ENCODE data around the gene MAFG. TPM values are rescaled to one million over a fixed set of nuclear protein-coding genes. Genes with fewer than 3 reads are reported as not detected.

MAFG gene
- polyA plus RNA-seq, 1 donor (not counting 4 experiments of a cell fraction or from before 2014, with no cell fraction given) = 8.3 TPM

- no peaks in the 10 kb centered on the region for H3K9me3 ChIP-seq (ENCODE audit: control insufficient read depth, low read depth, low read length)
- no peaks in the 10 kb centered on the region for H3K27me3 ChIP-seq (ENCODE audit: control insufficient read depth, extremely low read depth, insufficient read depth, low read length)
- H3K79me2 ChIP-seq (ENCODE audit: control insufficient read depth, insufficient read depth, low read length) = no peaks in the 10 kb centered on the region
- peaks cover 14% of the 10 kb centered on the region for H4K20me1 ChIP-seq (ENCODE audit: control insufficient read depth, extremely low read depth, insufficient read depth, low read length)
- H2AFZ ChIP-seq (ENCODE audit: control insufficient read depth, low read length) = no peak overlapping the region
- no peak overlapping the region for H3K9ac ChIP-seq (ENCODE audit: control insufficient read depth, extremely low read depth, insufficient read depth, low read length)
- no peak overlapping the region for H3K4me3 ChIP-seq (ENCODE audit: control insufficient read depth in 2 of 3, extremely low read depth in 1 of 3, insufficient read depth in 2 of 3, low read depth in 1 of 3, low read length in 3 of 3)
- FAIRE-seq = no peak
- H3K9me1 ChIP-seq (ENCODE audit: control insufficient read depth, extremely low read depth, insufficient read depth, low read length) = no peaks in the 10 kb centered on the region
- dilution Hi-C loops (cut with MboI; ENCODE audit: extremely low pct_ligation_motif_present, low sequenced_read_pairs) = no loop called here
- TF ChIP-seq EZH2 (IDR thresholded peaks at IDR 0.05; ENCODE audit: low read length) = no peak
- TF ChIP-seq, protein P1, sequence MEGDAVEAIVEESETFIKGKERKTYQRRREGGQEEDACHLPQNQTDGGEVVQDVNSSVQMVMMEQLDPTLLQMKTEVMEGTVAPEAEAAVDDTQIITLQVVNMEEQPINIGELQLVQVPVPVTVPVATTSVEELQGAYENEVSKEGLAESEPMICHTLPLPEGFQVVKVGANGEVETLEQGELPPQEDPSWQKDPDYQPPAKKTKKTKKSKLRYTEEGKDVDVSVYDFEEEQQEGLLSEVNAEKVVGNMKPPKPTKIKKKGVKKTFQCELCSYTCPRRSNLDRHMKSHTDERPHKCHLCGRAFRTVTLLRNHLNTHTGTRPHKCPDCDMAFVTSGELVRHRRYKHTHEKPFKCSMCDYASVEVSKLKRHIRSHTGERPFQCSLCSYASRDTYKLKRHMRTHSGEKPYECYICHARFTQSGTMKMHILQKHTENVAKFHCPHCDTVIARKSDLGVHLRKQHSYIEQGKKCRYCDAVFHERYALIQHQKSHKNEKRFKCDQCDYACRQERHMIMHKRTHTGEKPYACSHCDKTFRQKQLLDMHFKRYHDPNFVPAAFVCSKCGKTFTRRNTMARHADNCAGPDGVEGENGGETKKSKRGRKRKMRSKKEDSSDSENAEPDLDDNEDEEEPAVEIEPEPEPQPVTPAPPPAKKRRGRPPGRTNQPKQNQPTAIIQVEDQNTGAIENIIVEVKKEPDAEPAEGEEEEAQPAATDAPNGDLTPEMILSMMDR (optimal IDR thresholded peaks at IDR 0.05 in 1 of 3, IDR thresholded peaks at IDR 0.05 in 1 of 3, conservative IDR thresholded peaks at IDR 0.05 in 1 of 3; ENCODE audit: extremely low read depth in 1 of 3, insufficient read depth in 2 of 3, low read length in 3 of 3) = no peak
- H3K4me1 ChIP-seq (ENCODE audit: control insufficient read depth, extremely low read depth, insufficient read depth, low read length) = peaks cover 35% of the 10 kb centered on the region
- no peak overlapping the region for H3K27ac ChIP-seq (ENCODE audit: control insufficient read depth, insufficient read depth, low read length)
- H3K4me2 ChIP-seq (ENCODE audit: control insufficient read depth, extremely low read depth, insufficient read depth, low read depth, low read length) = no peak overlapping the region
- peaks cover 17 to 35% of the 10 kb centered on the region in 2 experiments for H3K36me3 ChIP-seq (ENCODE audit: control insufficient read depth in 2 of 2, extremely low read depth in 1 of 2, insufficient read depth in 2 of 2, low read length in 2 of 2)
- DNase-seq (ENCODE audit: low read depth, low spot score) = no peak
Measured at GRCh38 chr17:81900181-81900820, 27.2 kb downstream of the MAFG start.

DNA sequence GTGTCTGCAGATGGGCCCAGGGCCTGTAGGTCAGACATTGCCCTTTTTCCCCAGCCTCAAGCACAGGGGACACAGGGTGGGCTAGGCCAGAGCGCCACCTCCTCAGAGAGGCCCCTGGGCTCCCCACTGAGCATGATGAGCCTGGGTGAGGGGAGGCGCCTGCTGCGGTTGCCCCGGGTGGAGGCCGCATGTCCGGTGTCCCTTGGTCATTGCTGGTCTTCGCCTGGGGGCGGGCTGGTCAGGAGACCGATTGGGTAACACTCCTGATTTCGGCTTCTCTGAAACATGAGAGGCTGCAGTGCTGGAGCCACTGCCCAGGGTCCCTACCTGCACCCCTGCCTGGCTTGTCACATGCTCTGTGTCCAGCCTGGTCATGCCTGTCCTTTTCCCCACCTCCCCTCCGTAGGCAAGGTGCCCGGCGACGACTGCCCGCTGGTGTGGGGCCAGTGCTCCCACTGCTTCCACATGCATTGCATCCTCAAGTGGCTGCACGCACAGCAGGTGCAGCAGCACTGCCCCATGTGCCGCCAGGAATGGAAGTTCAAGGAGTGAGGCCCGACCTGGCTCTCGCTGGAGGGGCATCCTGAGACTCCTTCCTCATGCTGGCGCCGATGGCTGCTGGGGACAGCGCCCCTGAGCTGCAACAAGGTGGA is 27.9 kb downstream of the MAFG start:
- Histone ChIP-seq H3K79me2 (ENCODE audit: control insufficient read depth, insufficient read depth, low read length) (no peaks in the 10 kb centered on the region), H3K36me3 (ENCODE audit: control insufficient read depth in 2 of 2, extremely low read depth in 1 of 2, insufficient read depth in 2 of 2, low read length in 2 of 2) (peaks cover 17 to 36% of the 10 kb centered on the region in 2 experiments), H2AFZ (ENCODE audit: control insufficient read depth, low read length) (no peak overlapping the region), H3K9me3 (ENCODE audit: control insufficient read depth, low read depth, low read length) (no peaks in the 10 kb centered on the region), H3K27me3 (ENCODE audit: control insufficient read depth, extremely low read depth, insufficient read depth, low read length) (no peaks in the 10 kb centered on the region), H3K9me1 (ENCODE audit: control insufficient read depth, extremely low read depth, insufficient read depth, low read length) (no peaks in the 10 kb centered on the region), H3K4me1 (ENCODE audit: control insufficient read depth, extremely low read depth, insufficient read depth, low read length) (peaks cover 35% of the 10 kb centered on the region), H3K4me2 (ENCODE audit: control insufficient read depth, extremely low read depth, insufficient read depth, low read depth, low read length) (no peak overlapping the region), H3K27ac (ENCODE audit: control insufficient read depth, insufficient read depth, low read length) (no peak overlapping the region), H3K4me3 (ENCODE audit: control insufficient read depth in 2 of 3, extremely low read depth in 1 of 3, insufficient read depth in 2 of 3, low read depth in 1 of 3, low read length in 3 of 3) (no peak overlapping the region), H3K9ac (ENCODE audit: control insufficient read depth, extremely low read depth, insufficient read depth, low read length) (no peak overlapping the region), H4K20me1 (ENCODE audit: control insufficient read depth, extremely low read depth, insufficient read depth, low read length) (peaks cover 14% of the 10 kb centered on the region)
- no peak for FAIRE-seq
- dilution Hi-C loops (cut with MboI; ENCODE audit: extremely low pct_ligation_motif_present, low sequenced_read_pairs) = no loop called here
- TF ChIP-seq, protein P1 (optimal IDR thresholded peaks at IDR 0.05 in 1 of 3, IDR thresholded peaks at IDR 0.05 in 1 of 3, conservative IDR thresholded peaks at IDR 0.05 in 1 of 3; ENCODE audit: extremely low read depth in 1 of 3, insufficient read depth in 2 of 3, low read length in 3 of 3) = no peak
- no peak for TF ChIP-seq EZH2 (IDR thresholded peaks at IDR 0.05; ENCODE audit: low read length)
- DNase-seq (ENCODE audit: low read depth, low spot score) = no peak
